Measurements from ENCODE around the gene MICALL2. TPM values are rescaled to one million over a fixed set of nuclear protein-coding genes. Genes with fewer than 3 reads are reported as not detected.

The MICALL2 gene
- total RNA-seq, 2 donors from 2014 or later = 23.3 to 26.7 TPM

- no peaks in the 10 kb centered on the region for H3K9me3 ChIP-seq
- no peaks in the 10 kb centered on the region for H3K4me1 ChIP-seq
- DNase-seq (no peak), ATAC-seq (peak; percentile 8)
- intact Hi-C loops (cut with DNase I) = no loop called here
- no peak overlapping the region for H3K27ac ChIP-seq
- TF ChIP-seq POLR2A (IDR thresholded peaks at IDR 0.05) = no peak
- TF ChIP-seq, protein P1, sequence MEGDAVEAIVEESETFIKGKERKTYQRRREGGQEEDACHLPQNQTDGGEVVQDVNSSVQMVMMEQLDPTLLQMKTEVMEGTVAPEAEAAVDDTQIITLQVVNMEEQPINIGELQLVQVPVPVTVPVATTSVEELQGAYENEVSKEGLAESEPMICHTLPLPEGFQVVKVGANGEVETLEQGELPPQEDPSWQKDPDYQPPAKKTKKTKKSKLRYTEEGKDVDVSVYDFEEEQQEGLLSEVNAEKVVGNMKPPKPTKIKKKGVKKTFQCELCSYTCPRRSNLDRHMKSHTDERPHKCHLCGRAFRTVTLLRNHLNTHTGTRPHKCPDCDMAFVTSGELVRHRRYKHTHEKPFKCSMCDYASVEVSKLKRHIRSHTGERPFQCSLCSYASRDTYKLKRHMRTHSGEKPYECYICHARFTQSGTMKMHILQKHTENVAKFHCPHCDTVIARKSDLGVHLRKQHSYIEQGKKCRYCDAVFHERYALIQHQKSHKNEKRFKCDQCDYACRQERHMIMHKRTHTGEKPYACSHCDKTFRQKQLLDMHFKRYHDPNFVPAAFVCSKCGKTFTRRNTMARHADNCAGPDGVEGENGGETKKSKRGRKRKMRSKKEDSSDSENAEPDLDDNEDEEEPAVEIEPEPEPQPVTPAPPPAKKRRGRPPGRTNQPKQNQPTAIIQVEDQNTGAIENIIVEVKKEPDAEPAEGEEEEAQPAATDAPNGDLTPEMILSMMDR (IDR thresholded peaks at IDR 0.05) = no peak
- H3K36me3 ChIP-seq (replicated peaks in 1 of 2; ENCODE audit: insufficient read depth in 1 of 2, low read depth in 2 of 2) = no peaks in the 10 kb centered on the region
- H3K27me3 ChIP-seq = no peaks in the 10 kb centered on the region
- no peak overlapping the region for H3K4me3 ChIP-seq
- WGBS, 2 donors = 0 to 32% methylated on average over 1 to 34 of the region's 38 CpGs
Observed at GRCh38 chr7:1385809-1386622, 73.3 kb downstream of the MICALL2 start.

DNA sequence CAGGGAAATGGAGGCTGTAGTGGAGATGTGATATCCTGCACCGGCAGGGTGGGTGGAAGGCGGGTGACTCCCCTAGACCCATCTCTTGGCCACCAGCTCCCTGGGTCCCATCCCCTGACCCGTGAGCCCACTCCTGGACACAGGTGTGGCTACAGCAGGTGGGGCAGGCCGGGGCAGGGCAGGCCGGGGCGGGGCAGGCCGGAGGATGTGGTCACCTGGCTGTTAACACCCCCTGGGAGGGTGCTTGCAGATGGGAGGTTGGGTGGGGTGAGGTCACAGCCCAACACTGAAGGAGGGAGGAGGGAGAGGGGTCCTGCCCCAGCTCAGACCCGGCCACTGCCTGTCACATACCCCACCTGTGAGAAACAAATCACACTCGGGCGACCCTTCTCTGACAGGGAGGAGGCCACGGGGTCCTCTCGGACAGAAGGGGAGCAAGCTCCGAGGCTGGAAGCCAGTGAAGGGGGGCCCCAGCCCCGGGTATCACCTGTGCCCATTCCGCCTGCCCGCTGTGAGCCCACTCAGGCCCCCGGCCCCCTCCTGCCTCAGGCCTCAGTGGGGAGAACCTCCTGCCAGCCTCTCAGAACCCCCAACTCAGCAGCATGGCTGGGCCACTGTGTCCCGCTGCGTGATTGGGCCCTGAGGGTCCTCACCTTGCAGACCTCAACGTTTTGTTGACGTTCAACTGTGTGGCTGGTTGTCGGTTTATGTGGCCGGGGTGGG lies 74.0 kb downstream of the MICALL2 start:
- Histone ChIP-seq H3K27ac (no peak overlapping the region), H3K36me3 (replicated peaks in 1 of 2; ENCODE audit: insufficient read depth in 1 of 2, low read depth in 2 of 2) (no peaks in the 10 kb centered on the region), H3K9me3 (no peaks in the 10 kb centered on the region), H3K4me3 (no peak overlapping the region), H3K27me3 (no peaks in the 10 kb centered on the region), H3K4me1 (no peaks in the 10 kb centered on the region)
- 36 to 37% methylated on average over 2 to 23 of the region's 23 CpGs for WGBS, 2 donors
- ATAC-seq (no peak), DNase-seq (no peak)
- TF ChIP-seq, protein P1 (IDR thresholded peaks at IDR 0.05) = no peak
- TF ChIP-seq POLR2A (IDR thresholded peaks at IDR 0.05) = no peak
- intact Hi-C loops (cut with DNase I) = no loop called here

Other genes starting within 250 kb of the MICALL2 start
- not detected for gene UNCX, start 226.6 kb downstream of the MICALL2 start, total RNA-seq
- 10 to 100 TPM; 66.3 to 72.9 TPM for gene INTS1, start 44.9 kb upstream of the MICALL2 start, total RNA-seq
- 10 to 100 TPM; 25.7 to 52.7 TPM for gene MAFK, start 71.2 kb upstream of the MICALL2 start, total RNA-seq
- gene TMEM184A, start 96.7 kb upstream of the MICALL2 start, total RNA-seq = 10 to 100 TPM; 21.0 to 65.3 TPM
- gene PSMG3, start 110.6 kb upstream of the MICALL2 start, total RNA-seq = 10 to 100 TPM; 34.0 to 39.6 TPM
- gene ELFN1, start 210.8 kb upstream of the MICALL2 start, total RNA-seq = 1 to 10 TPM in 1 of 2 donors, under 1 TPM in 1; 0.33 to 1.3 TPM

All from body of pancreas (tissue), 4 donors.